Measurements from ENCODE around the gene SS18L1. TPM values are rescaled to one million over a fixed set of nuclear protein-coding genes. Genes with fewer than 3 reads are reported as not detected.

SS18L1 gene
- total and polyA plus RNA-seq, 10 of the 15 experiments (the other 5 are each of a cell fraction or from before 2014, with no cell fraction given): 1.8 to 20.0 (median 6.6) TPM

DNA sequence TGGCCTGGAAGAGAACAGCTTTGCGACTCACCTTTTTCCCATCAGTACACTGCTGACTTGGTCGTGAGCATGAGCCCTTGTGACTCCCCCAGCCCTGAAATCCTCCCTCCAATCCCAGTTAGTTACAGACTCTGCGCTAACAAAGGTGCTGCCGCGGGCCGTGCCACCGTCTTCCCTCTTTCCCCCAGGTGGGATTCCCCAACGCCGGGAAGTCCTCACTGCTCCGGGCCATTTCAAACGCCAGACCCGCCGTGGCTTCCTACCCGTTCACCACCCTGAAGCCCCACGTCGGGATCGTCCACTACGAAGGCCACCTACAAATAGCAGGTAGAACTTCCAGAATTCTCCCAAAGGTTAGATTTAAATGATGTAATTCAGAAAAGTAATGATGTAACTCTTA, 55.4 kb downstream of the SS18L1 start (continued):
- TF ChIP-seq, protein P1, sequence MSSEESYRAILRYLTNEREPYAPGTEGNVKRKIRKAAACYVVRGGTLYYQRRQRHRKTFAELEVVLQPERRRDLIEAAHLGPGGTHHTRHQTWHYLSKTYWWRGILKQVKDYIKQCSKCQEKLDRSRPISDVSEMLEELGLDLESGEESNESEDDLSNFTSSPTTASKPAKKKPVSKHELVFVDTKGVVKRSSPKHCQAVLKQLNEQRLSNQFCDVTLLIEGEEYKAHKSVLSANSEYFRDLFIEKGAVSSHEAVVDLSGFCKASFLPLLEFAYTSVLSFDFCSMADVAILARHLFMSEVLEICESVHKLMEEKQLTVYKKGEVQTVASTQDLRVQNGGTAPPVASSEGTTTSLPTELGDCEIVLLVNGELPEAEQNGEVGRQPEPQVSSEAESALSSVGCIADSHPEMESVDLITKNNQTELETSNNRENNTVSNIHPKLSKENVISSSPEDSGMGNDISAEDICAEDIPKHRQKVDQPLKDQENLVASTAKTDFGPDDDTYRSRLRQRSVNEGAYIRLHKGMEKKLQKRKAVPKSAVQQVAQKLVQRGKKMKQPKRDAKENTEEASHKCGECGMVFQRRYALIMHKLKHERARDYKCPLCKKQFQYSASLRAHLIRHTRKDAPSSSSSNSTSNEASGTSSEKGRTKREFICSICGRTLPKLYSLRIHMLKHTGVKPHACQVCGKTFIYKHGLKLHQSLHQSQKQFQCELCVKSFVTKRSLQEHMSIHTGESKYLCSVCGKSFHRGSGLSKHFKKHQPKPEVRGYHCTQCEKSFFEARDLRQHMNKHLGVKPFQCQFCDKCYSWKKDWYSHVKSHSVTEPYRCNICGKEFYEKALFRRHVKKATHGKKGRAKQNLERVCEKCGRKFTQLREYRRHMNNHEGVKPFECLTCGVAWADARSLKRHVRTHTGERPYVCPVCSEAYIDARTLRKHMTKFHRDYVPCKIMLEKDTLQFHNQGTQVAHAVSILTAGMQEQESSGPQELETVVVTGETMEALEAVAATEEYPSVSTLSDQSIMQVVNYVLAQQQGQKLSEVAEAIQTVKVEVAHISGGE (CRISPR knock-in tag; IDR thresholded peaks at IDR 0.05): no peak
- no peak for TF ChIP-seq ZNF622 (IDR thresholded peaks at IDR 0.05)
- TF ChIP-seq, protein P2, sequence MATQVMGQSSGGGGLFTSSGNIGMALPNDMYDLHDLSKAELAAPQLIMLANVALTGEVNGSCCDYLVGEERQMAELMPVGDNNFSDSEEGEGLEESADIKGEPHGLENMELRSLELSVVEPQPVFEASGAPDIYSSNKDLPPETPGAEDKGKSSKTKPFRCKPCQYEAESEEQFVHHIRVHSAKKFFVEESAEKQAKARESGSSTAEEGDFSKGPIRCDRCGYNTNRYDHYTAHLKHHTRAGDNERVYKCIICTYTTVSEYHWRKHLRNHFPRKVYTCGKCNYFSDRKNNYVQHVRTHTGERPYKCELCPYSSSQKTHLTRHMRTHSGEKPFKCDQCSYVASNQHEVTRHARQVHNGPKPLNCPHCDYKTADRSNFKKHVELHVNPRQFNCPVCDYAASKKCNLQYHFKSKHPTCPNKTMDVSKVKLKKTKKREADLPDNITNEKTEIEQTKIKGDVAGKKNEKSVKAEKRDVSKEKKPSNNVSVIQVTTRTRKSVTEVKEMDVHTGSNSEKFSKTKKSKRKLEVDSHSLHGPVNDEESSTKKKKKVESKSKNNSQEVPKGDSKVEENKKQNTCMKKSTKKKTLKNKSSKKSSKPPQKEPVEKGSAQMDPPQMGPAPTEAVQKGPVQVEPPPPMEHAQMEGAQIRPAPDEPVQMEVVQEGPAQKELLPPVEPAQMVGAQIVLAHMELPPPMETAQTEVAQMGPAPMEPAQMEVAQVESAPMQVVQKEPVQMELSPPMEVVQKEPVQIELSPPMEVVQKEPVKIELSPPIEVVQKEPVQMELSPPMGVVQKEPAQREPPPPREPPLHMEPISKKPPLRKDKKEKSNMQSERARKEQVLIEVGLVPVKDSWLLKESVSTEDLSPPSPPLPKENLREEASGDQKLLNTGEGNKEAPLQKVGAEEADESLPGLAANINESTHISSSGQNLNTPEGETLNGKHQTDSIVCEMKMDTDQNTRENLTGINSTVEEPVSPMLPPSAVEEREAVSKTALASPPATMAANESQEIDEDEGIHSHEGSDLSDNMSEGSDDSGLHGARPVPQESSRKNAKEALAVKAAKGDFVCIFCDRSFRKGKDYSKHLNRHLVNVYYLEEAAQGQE (IDR thresholded peaks at IDR 0.05; ENCODE audit: low read depth, low read length): no peak
- no peak for TF ChIP-seq CREB1 (IDR thresholded peaks at IDR 0.05; ENCODE audit: low read depth)
- TF ChIP-seq, protein P3, sequence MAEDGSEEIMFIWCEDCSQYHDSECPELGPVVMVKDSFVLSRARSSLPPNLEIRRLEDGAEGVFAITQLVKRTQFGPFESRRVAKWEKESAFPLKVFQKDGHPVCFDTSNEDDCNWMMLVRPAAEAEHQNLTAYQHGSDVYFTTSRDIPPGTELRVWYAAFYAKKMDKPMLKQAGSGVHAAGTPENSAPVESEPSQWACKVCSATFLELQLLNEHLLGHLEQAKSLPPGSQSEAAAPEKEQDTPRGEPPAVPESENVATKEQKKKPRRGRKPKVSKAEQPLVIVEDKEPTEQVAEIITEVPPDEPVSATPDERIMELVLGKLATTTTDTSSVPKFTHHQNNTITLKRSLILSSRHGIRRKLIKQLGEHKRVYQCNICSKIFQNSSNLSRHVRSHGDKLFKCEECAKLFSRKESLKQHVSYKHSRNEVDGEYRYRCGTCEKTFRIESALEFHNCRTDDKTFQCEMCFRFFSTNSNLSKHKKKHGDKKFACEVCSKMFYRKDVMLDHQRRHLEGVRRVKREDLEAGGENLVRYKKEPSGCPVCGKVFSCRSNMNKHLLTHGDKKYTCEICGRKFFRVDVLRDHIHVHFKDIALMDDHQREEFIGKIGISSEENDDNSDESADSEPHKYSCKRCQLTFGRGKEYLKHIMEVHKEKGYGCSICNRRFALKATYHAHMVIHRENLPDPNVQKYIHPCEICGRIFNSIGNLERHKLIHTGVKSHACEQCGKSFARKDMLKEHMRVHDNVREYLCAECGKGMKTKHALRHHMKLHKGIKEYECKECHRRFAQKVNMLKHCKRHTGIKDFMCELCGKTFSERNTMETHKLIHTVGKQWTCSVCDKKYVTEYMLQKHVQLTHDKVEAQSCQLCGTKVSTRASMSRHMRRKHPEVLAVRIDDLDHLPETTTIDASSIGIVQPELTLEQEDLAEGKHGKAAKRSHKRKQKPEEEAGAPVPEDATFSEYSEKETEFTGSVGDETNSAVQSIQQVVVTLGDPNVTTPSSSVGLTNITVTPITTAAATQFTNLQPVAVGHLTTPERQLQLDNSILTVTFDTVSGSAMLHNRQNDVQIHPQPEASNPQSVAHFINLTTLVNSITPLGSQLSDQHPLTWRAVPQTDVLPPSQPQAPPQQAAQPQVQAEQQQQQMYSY (CRISPR knock-in tag; IDR thresholded peaks at IDR 0.05): no peak
